ENCODE data around the gene MORN5. TPM values are rescaled to one million over a fixed set of nuclear protein-coding genes. Genes with fewer than 3 reads are reported as not detected.

The MORN5 gene
- total and polyA plus RNA-seq, 2 donors from 2014 or later = 1.6 to 5.6 TPM

- H3K27ac ChIP-seq (ENCODE audit: low read depth in 2 of 2, low read length in 2 of 2) = no peak overlapping the region
- intact Hi-C loops (cut with DNase I) = no loop called here
- peak overlapping the region in 1 of 3 donors; percentile 6 for H3K4me3 ChIP-seq (ENCODE audit: low read length in 3 of 3)
- H3K9me3 ChIP-seq (ENCODE audit: control insufficient read depth in 2 of 3, insufficient read depth in 1 of 3, low read length in 3 of 3) = no peaks in the 10 kb centered on the region
- H3K4me1 ChIP-seq (ENCODE audit: control insufficient read depth in 2 of 3, insufficient read depth in 2 of 3, low read depth in 1 of 3, low read length in 3 of 3) = peaks cover 0 to 17% (median 3%) of the 10 kb centered on the region in 3 donors
- FAIRE-seq (no peak), DNase-seq (peak; percentile 58 to 76 (median 65))
- no peak for TF ChIP-seq CTCF (IDR thresholded peaks at IDR 0.05; ENCODE audit: borderline replicate concordance, extremely low read depth, insufficient read depth)
- H3K27me3 ChIP-seq (ENCODE audit: control insufficient read depth, insufficient read depth, low read length) = peaks cover 82% of the 10 kb centered on the region
- H3K36me3 ChIP-seq (ENCODE audit: control insufficient read depth in 2 of 3, insufficient read depth in 3 of 3, low read length in 3 of 3) = no peaks in the 10 kb centered on the region
- no peak overlapping the region for H3K9ac ChIP-seq (ENCODE audit: low read length in 3 of 3)
These were observed 60.4 kb downstream of the MORN5 start for GRCh38 chr9:122219856-122220672.

GRCh38 chr9:122220673-122221182 lies 61.0 kb downstream of the MORN5 start:
- peaks cover 82% of the 10 kb centered on the region for H3K27me3 ChIP-seq (ENCODE audit: control insufficient read depth, insufficient read depth, low read length)
- DNase-seq = peak in 1 of 5 donors; percentile 19
- FAIRE-seq = no peak

GRCh38 chr9:122221183-122221811 lies 61.6 kb downstream of the MORN5 start:
- Histone ChIP-seq H3K9me3 (ENCODE audit: control insufficient read depth in 2 of 3, insufficient read depth in 1 of 3, low read length in 3 of 3) (no peaks in the 10 kb centered on the region), H3K4me1 (ENCODE audit: control insufficient read depth in 2 of 3, insufficient read depth in 2 of 3, low read depth in 1 of 3, low read length in 3 of 3) (peaks cover 0 to 17% (median 3%) of the 10 kb centered on the region in 3 donors), H3K4me3 (ENCODE audit: low read length in 3 of 3) (no peak overlapping the region), H3K27ac (ENCODE audit: low read depth in 2 of 2, low read length in 2 of 2) (no peak overlapping the region), H3K9ac (ENCODE audit: low read length in 3 of 3) (no peak overlapping the region), H3K27me3 (ENCODE audit: control insufficient read depth, insufficient read depth, low read length) (peaks cover 80% of the 10 kb centered on the region), H3K36me3 (ENCODE audit: control insufficient read depth in 2 of 3, insufficient read depth in 3 of 3, low read length in 3 of 3) (no peaks in the 10 kb centered on the region)
- intact Hi-C loops (cut with DNase I) = no loop called here
- FAIRE-seq (no peak), DNase-seq (peak in 4 of 5 donors; percentile 45 to 71 (median 58))
- TF ChIP-seq CTCF (IDR thresholded peaks at IDR 0.05; ENCODE audit: borderline replicate concordance, extremely low read depth, insufficient read depth) = no peak

More at GRCh38 chr9:122220673-122221182, 61.0 kb downstream of the MORN5 start:
- intact Hi-C loops (cut with DNase I) = no loop called here
- no peak overlapping the region for H3K27ac ChIP-seq (ENCODE audit: low read depth in 2 of 2, low read length in 2 of 2)
- H3K36me3 ChIP-seq (ENCODE audit: control insufficient read depth in 2 of 3, insufficient read depth in 3 of 3, low read length in 3 of 3) = no peaks in the 10 kb centered on the region
- H3K9ac ChIP-seq (ENCODE audit: low read length in 3 of 3) = no peak overlapping the region
- TF ChIP-seq CTCF (IDR thresholded peaks at IDR 0.05; ENCODE audit: borderline replicate concordance, extremely low read depth, insufficient read depth) = no peak
- no peak overlapping the region for H3K4me3 ChIP-seq (ENCODE audit: low read length in 3 of 3)
- H3K4me1 ChIP-seq (ENCODE audit: control insufficient read depth in 2 of 3, insufficient read depth in 2 of 3, low read depth in 1 of 3, low read length in 3 of 3) = peaks cover 0 to 17% (median 3%) of the 10 kb centered on the region in 3 donors
- no peaks in the 10 kb centered on the region for H3K9me3 ChIP-seq (ENCODE audit: control insufficient read depth in 2 of 3, insufficient read depth in 1 of 3, low read length in 3 of 3)

Measured in kidney (tissue), 14 donors.